Stimulated activated CD4-positive, alpha-beta T cell treated with anti-CD3 and anti-CD28 coated beads, Interleukin-4, amount 100 ng/mL, for 4 hours (primary cell): ENCODE data around the gene ZRSR2.

ENCODE experiments used
- DNase-seq, 2 experiments: peaks; one replicate each; pipeline ENCODE4 v3.0.0-alpha.2; 2020

The ZRSR2 gene

GRCh38 chrX:15854080-15854655 lies 63.9 kb downstream of the ZRSR2 start:
- peak; percentile 22 to 33 for DNase-seq

DNA sequence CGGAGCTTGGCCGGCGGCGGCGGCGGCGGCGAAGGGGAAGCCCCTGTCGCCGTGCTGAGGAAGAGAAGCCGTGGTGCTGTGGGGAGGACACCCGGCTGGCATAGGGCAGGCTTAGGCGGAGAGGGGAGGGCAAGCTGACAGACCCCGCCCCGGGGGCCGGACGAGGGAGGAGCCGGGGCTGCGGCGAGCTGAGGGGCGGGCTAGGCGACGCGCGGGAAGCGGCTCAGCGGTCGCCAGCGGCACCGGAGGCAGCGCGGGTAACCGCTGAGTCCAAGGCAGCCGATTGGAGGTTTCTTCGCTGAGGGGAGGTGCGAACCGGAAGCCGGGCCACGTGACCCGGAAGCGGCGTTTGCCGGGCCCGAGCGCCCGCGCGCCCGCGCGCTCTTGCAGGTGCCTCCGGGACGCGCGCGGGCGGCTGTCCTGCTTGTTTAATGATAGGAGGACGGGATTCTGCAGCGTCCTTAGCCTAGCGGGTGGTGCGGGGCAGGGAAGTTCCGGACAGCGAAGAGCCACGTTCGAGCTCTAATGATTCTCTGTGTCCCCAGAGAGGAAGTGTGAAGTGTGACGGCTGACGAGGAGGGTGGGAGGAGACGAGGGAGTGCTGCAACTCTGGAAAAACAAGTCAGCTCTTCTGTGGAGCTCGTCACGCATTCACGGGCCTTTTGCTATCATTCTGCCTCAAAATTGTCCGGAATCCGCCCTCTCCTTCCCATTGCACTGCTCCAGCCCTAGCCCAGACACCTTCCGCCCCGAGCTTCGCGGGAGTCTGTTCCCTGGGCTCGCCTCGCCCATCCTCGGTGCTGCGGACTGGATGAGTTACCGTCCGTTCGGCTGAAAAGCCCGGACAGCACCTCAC lies 64.7 kb downstream of the ZRSR2 start, which contains the start of gene AP1S2:
AP1S2 (minus strand) TSS at position 102 of the 856 bp plus-strand sequence. CDS start 2,289 bp downstream, outside the sequence.
- DNase-seq, result peak; percentile 87 to 91

DNA sequence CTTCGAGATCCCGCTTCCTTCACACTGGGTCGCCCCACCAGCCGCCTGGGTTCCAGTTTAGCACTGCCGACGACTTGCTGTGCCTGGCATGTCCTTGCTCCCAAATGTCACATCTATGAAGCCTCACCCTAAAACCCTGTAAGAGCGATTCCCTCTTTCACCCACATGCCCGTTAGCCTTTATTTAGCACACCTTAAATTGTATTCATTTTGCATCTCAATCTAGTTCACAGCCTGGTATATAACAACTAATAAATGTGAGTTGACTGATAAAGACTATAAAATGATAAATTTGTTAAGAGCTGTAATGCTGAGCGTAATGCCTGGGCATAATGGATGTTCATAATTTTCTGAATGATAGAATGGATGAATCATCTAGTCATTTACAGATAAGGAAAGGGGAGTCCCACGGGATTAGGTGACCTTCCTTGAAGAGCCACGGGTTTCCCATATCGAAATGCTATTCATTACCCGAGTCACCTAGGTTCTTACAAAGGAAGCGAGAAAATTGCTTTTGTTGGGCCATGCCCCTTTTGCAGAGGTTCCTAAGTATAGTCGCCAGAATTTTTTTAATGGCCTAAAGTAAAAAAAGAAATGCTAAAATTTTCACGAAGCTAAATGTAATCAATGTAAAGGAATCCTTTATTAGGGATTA lies 65.4 kb downstream of the ZRSR2 start:
- DNase-seq, result no peak

DNA sequence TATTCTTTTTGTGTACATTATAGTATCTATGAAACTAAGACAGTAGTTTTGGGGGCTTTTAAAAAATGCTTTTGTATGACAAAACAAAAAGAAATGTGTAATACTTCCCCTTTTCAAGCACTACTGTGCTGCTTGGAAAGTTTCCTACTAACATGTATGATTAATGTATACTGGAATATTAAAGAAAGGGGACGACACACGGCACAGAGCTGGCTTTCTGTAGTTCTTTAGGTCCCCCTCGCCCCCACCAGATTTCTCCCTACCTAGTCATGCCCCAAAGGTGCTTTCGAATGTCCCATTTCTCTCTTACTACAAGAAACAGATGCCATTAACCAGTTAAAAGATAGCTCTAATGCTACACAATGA lies 65.9 kb downstream of the ZRSR2 start:
- DNase-seq, result no peak

DNA sequence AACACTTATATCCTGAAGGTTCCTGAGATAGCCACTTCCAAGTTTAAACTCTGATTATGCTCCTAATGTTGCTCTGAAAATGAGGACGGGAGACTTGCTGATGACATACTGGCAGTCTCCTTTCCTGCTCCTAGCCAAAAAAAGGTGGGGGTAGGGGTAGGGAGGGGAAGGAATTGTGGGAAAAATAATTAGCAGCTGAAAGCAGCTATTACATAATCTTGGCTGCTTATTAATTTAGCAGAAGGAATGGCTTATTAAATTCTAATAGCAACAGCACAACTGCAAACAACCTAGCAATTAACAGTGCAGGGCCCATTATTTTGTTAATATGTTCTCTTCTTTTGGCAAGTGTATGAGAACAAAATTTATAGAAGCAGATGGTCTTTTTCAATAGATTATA lies 66.4 kb downstream of the ZRSR2 start:
- no peak for DNase-seq

DNA sequence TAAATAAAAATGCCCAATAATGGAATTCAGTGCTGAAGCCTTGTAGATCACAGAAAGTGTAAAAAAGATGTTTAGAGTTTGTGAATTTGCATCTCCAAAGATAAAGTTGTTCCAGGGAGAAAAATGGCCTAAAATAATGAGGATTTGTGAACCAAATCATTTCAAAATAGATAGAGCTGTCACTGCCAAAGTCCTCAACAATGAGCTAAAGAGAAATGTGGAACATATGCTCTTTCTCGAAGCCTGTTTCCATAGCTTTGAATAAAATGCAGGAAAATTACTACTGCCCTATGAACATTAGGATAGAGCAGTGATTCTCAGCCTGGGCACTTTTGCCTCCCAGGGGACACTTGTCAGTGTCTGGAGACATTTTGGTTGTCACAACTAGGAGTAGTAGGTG lies 67.8 kb downstream of the ZRSR2 start:
- DNase-seq, result no peak

DNA sequence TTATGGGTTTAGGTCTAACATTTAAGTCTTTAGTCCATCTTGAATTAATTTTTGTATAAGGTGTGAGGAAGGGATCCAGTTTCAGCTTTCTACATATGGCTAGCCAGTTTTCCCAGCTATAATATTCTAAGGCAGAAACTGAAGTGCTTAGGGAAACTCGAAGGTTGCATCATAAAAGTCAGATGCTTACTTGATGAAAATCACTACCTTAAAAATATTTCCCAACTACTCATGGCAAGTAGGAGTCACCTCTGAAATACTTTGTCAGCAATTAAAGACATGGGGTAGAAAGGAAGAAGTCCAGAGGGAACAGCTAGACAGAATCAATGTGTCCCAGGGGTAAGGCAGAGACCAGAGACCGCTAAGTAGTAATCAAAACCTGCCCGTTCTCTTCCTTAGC lies 70.6 kb downstream of the ZRSR2 start:
- no peak for DNase-seq

DNA sequence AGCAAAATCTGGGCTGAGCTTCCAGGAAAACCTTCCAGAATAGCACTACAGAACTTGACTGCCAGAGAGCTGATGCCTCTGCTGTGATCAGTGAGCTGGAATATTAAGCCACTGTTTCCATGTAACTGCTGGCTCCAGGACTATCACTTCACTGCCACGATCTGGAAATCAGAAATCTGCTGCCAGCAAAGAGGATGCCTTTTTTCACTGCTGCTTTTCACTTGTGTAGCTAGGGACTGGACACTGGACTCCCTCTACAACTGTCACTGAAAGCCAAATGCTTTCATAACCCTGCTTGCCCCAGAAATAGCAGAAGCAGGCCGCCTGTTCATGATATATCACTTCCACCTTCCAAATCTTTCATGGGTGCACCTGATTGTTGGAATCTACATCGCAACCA lies 73.7 kb downstream of the ZRSR2 start:
- no peak for DNase-seq

- DNase-seq, result no peak
Measured at GRCh38 chrX:15864629-15865028, 74.3 kb downstream of the ZRSR2 start.

- DNase-seq, result no peak
Measured at GRCh38 chrX:15866147-15866546, 75.9 kb downstream of the ZRSR2 start.

DNA sequence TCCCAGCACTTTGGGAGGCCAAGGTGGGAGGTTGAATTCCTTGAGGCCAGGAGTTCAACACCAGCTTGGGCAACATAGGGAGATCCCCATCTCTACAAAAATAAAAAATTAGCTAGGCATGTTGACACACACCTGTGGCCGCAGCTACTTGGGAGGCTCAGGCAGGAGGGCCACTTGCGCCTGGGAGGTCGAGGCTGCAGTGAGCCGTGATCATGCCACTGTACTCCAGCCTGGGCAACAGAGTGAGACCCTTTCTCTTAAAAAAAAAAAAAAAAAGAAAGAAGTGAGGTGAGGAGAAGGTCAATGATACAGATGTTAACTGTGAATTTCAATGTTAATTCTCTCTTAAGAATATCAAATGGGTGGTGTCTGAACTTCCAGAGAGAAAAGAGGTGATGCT lies 79.4 kb downstream of the ZRSR2 start:
- no peak for DNase-seq

DNA sequence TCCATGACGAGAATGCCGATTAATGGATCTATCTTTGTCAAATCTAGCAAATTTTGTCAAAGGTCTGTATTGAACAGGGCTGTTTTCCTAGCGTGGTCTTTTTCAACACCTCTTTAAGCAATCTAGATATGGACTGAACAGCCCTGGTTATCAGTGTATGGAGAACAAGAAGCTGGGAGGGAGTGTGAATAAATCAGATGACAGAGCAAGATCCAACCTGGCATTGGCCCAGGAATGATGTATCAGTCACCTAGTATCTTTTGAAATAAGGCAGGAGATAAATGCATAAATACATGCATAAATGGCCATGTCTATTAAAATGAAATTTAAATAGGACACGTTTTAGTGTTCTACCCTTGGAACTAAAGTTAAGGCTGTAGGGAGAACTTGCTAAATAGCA lies 80.0 kb downstream of the ZRSR2 start:
- no peak for DNase-seq
